ENCODE measurements around the gene TRHDE.
A peak's percentile ranks its signal among the peaks of the same experiment; 100 is the strongest.

TRHDE gene

GRCh38 chr12:72268386-72268785 lies 3.8 kb upstream of the TRHDE start:
- H3K27me3 ChIP-seq (ENCODE audit: control insufficient read depth, insufficient read depth, low read length) = no peaks in the 10 kb centered on the region
- no peak for TF ChIP-seq CTCF (IDR thresholded peaks at IDR 0.05)

GRCh38 chr12:72269491-72269890 lies 2.7 kb upstream of the TRHDE start:
- H3K4me2 ChIP-seq (ENCODE audit: low read length) = no peak overlapping the region
- H3K27ac ChIP-seq = no peak overlapping the region
- no peaks in the 10 kb centered on the region for H3K36me3 ChIP-seq (ENCODE audit: control insufficient read depth, insufficient read depth, low read length)
- no peak overlapping the region for H3K9ac ChIP-seq
- H3K79me2 ChIP-seq = no peaks in the 10 kb centered on the region
- no peaks in the 10 kb centered on the region for H3K27me3 ChIP-seq (ENCODE audit: control insufficient read depth, insufficient read depth, low read length)
- H3K9me3 ChIP-seq (ENCODE audit: control insufficient read depth, low read length) = no peaks in the 10 kb centered on the region
- H3K4me3 ChIP-seq (ENCODE audit: low read depth, low read length) = no peak overlapping the region
- no peaks in the 10 kb centered on the region for H3K4me1 ChIP-seq
- no peak overlapping the region for H2AFZ ChIP-seq
- no peak for TF ChIP-seq CTCF (IDR thresholded peaks at IDR 0.05)

More at GRCh38 chr12:72268386-72268785, 3.8 kb upstream of the TRHDE start:
- no peak overlapping the region for H3K9ac ChIP-seq
- no peak overlapping the region for H3K27ac ChIP-seq
- no peaks in the 10 kb centered on the region for H3K36me3 ChIP-seq (ENCODE audit: control insufficient read depth, insufficient read depth, low read length)
- no peaks in the 10 kb centered on the region for H3K79me2 ChIP-seq
- H3K4me2 ChIP-seq (ENCODE audit: low read length) = no peak overlapping the region
- H3K4me1 ChIP-seq = no peaks in the 10 kb centered on the region
- H3K9me3 ChIP-seq (ENCODE audit: control insufficient read depth, low read length) = no peaks in the 10 kb centered on the region
- H2AFZ ChIP-seq = no peak overlapping the region
- no peak overlapping the region for H3K4me3 ChIP-seq (ENCODE audit: low read depth, low read length)

- H3K9me3 ChIP-seq (ENCODE audit: control insufficient read depth, low read length) = no peaks in the 10 kb centered on the region
- TF ChIP-seq CTCF (IDR thresholded peaks at IDR 0.05) = no peak
- H3K36me3 ChIP-seq (ENCODE audit: control insufficient read depth, insufficient read depth, low read length) = no peaks in the 10 kb centered on the region
- no peak overlapping the region for H3K9ac ChIP-seq
- no peaks in the 10 kb centered on the region for H3K27me3 ChIP-seq (ENCODE audit: control insufficient read depth, insufficient read depth, low read length)
- no peak overlapping the region for H2AFZ ChIP-seq
- no peaks in the 10 kb centered on the region for H3K79me2 ChIP-seq
- H3K4me2 ChIP-seq (ENCODE audit: low read length) = no peak overlapping the region
- no peak overlapping the region for H3K4me3 ChIP-seq (ENCODE audit: low read depth, low read length)
- H3K4me1 ChIP-seq = no peaks in the 10 kb centered on the region
- H3K27ac ChIP-seq = no peak overlapping the region
These were observed 1.9 kb upstream of the TRHDE start for GRCh38 chr12:72270246-72270645.

GRCh38 chr12:72270961-72271360 lies 1.2 kb upstream of the TRHDE start:
- Histone ChIP-seq H3K27me3 (ENCODE audit: control insufficient read depth, insufficient read depth, low read length) (no peaks in the 10 kb centered on the region), H3K27ac (no peak overlapping the region), H3K9ac (no peak overlapping the region), H3K4me1 (no peaks in the 10 kb centered on the region), H2AFZ (no peak overlapping the region), H3K4me2 (ENCODE audit: low read length) (peak overlapping the region; percentile 80), H3K79me2 (no peaks in the 10 kb centered on the region), H3K9me3 (ENCODE audit: control insufficient read depth, low read length) (no peaks in the 10 kb centered on the region), H3K4me3 (ENCODE audit: low read depth, low read length) (no peak overlapping the region), H3K36me3 (ENCODE audit: control insufficient read depth, insufficient read depth, low read length) (no peaks in the 10 kb centered on the region)
- TF ChIP-seq CTCF (IDR thresholded peaks at IDR 0.05) = no peak

- H3K27ac ChIP-seq = no peak overlapping the region
These were observed 599 bp upstream of the TRHDE start for GRCh38 chr12:72271451-72272090.

More at GRCh38 chr12:72271451-72272090, 599 bp upstream of the TRHDE start:
- peak overlapping the region; percentile 11 for H2AFZ ChIP-seq
- H3K9me3 ChIP-seq (ENCODE audit: control insufficient read depth, low read length) = no peaks in the 10 kb centered on the region
- H3K79me2 ChIP-seq = no peaks in the 10 kb centered on the region
- peak overlapping the region; percentile 57 for H3K4me3 ChIP-seq (ENCODE audit: low read depth, low read length)
- H3K4me2 ChIP-seq (ENCODE audit: low read length) = peak overlapping the region; percentile 80
- no peak for TF ChIP-seq CTCF (IDR thresholded peaks at IDR 0.05)
- no peaks in the 10 kb centered on the region for H3K4me1 ChIP-seq
- no peak overlapping the region for H3K9ac ChIP-seq
- H3K36me3 ChIP-seq (ENCODE audit: control insufficient read depth, insufficient read depth, low read length) = no peaks in the 10 kb centered on the region
- H3K27me3 ChIP-seq (ENCODE audit: control insufficient read depth, insufficient read depth, low read length) = no peaks in the 10 kb centered on the region
